Naive thymus-derived CD8-positive, alpha-beta T cell (primary cell): Measurements from ENCODE around the gene ASS1. TPM values are rescaled to one million over a fixed set of nuclear protein-coding genes. Genes with fewer than 3 reads are reported as not detected.
"Not testable (repeated sequence)": the region's sequence is repeated elsewhere in the genome, so short reads cannot be mapped to it uniquely, and the experiment has no call there.

ENCODE experiments used
- ATAC-seq, 2 donors: fragments of 150-1000 bp; cut with Tn5 transposase in 1 of 2; sonication (Bioruptor Pico), chemical (Tn5 transposase) in 1 of 2; 1 replicate in 1 of 2; 2 replicates in 1 of 2; pipeline ENCODE4 v1.10.0; 2021; ENCODE audit warnings: mild to moderate bottlenecking in 2 of 2, moderate library complexity in 2 of 2
- POLR2A ChIA-PET: fragments of 350-600 bp; sonication (Branson Sonifier 250); formaldehyde crosslinking; loops from one replicate; lab custom pipeline; 2021; ENCODE audit warnings: antibody characterized with exemption; lab: Charles Lee
- DNase-seq, 10 donors: peaks; one replicate each; pipeline versions ENCODE4 v3.0.0 to v3.0.0-alpha.2; 2020 to 2022
- H3K27ac Mint-ChIP-seq, 10 donors: one replicate each; pipeline ENCODE4 v1.8.0; 2020 to 2022; ENCODE audit warnings: mild to moderate bottlenecking in 10 of 10, mixed read lengths in 10 of 10, moderate library complexity in 4 of 10, inconsistent platforms in 1 of 10
- H3K27me3 Mint-ChIP-seq, 5 donors: one replicate each; pipeline ENCODE4 v1.8.0; 2021 to 2022; ENCODE audit warnings: mixed read lengths in 5 of 5
- H3K36me3 Mint-ChIP-seq, 3 donors: one replicate each; pipeline ENCODE4 v1.8.0; 2020 to 2022; ENCODE audit warnings: mixed read lengths in 3 of 3, mild to moderate bottlenecking in 2 of 3, inconsistent platforms in 1 of 3
- H3K4me1 Mint-ChIP-seq, 4 donors: one replicate each; pipeline ENCODE4 v1.8.0; 2021 to 2022; ENCODE audit warnings: mixed read lengths in 4 of 4
- H3K4me3 Mint-ChIP-seq, 10 donors: one replicate each; pipeline ENCODE4 v1.8.0; 2020 to 2022; ENCODE audit warnings: mild to moderate bottlenecking in 10 of 10, mixed read lengths in 10 of 10, moderate library complexity in 6 of 10, inconsistent platforms in 1 of 10
- H3K9me3 Mint-ChIP-seq, 9 donors: one replicate each; pipeline ENCODE4 v1.8.0; 2020 to 2022; ENCODE audit warnings: mixed read lengths in 9 of 9, mild to moderate bottlenecking in 3 of 9, inconsistent platforms in 1 of 9, moderate library complexity in 1 of 9
- polyA plus RNA-seq, 3 donors: library from polyadenylated mRNA; unstranded; fragments of 300-500 nt; fragmentation: Illumina TruSeq; gene quantifications; one replicate each; pipeline ENCODE4 v1.2.3, GENCODE V29; 2021
- total RNA-seq, 8 experiments: library from RNA in 2 of 8; stranded (reverse) in 2 of 8; gene quantifications; one replicate each; pipeline ENCODE4 v1.2.3 and lab custom pipeline; 2021 to 2026

Gene ASS1
- not detected for total RNA-seq
- polyA plus RNA-seq, result not detected
- 0 to 3.0 (median 0.13) reads per million in 6 experiments for total RNA-seq (lab: John Stamatoyannopoulos, UW)

DNA sequence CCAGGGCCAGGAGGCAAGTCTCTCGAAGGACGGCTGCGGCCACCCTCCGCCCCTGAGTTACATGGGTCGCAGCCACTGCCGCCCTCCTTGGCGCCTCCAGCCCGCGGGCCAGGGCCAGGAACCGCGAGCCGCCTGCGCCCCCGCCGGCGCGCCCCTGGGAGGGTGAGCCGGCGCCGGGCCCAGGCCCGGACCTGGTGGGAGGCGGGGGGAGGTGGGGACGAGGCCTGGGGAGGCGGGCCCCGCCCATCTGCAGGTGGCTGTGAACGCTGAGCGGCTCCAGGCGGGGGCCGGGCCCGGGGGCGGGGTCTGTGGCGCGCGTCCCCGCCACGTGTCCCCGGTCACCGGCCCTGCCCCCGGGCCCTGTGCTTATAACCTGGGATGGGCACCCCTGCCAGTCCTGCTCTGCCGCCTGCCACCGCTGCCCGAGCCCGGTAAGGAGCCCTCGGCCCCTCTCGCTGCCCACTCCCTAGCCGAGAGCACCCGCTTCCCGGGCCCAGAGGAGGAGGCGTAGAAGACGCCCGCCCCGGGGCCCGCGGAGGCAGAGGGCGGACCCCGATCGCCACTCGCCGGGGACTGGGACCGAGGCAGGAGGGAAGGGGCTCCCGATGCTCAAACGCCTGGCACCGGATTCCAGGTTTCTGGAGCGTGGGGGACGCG is at the start of gene ASS1:
ASS1 (plus strand) TSS at position 397 of the 657 bp plus-strand sequence. CDS start 7,268 bp downstream, outside the sequence.
- Mint-ChIP-seq H3K9me3 (peaks cover 0 to 25% (median 12%) of the 10 kb centered on the region in 9 donors), H3K27me3 (peaks cover 8 to 59% (median 33%) of the 10 kb centered on the region in 5 donors), H3K4me1 (peaks cover 0 to 2% (median 2%) of the 10 kb centered on the region in 4 donors), H3K27ac (no peak within 1 kb of the TSS), H3K36me3 (peaks cover 0 to 15% (median 11%) of the 10 kb centered on the region in 3 donors), H3K4me3 (peak within 1 kb of the TSS in 9 of 10 donors; percentile 32 to 75 (median 60))
- ATAC-seq (peak; percentile 85 to 94), DNase-seq (peak in 6 of 10 donors; percentile 8 to 45 (median 23))
- POLR2A ChIA-PET, result no interaction called here

DNA sequence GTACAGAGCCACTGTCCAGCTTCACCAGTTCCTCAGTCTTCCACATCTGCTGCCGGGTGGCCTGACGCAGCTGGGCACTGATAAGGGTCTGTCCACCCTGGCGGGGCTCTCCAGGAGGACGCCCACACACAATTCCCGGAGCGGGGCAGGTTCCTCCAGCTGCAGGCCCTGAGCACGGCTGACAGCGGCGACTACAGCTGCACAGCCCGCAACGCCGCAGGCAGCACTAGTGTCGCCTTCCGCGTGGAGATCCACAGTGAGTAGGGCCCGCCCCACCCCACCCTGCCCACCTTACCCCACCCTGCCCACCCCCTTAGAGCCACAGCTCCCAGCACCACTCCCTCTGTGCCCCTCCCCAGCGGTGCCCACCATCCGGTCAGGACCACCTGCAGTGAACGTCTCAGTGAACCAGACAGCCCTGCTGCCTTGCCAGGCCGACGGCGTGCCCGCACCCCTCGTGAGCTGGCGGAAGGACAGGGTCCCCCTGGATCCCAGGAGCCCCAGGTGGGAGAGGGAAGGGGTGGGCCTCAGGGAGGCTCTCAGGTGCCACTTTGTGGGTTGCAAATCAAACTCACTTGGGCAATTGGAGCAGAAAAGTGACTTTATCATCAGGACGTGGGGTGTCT is 48.8 kb upstream of the ASS1 start:
- H3K36me3 Mint-ChIP-seq, result no peaks in the 10 kb centered on the region
- H3K4me3 Mint-ChIP-seq, result no peak overlapping the region
- H3K27me3 Mint-ChIP-seq, result peaks cover 0 to 10% (median 4%) of the 10 kb centered on the region in 5 donors
- no peak for DNase-seq
- ATAC-seq, result no peak
- POLR2A ChIA-PET, result no interaction called here
- H3K9me3 Mint-ChIP-seq, result no peaks in the 10 kb centered on the region
- peaks cover 0 to 3% (median 0%) of the 10 kb centered on the region in 4 donors for H3K4me1 Mint-ChIP-seq
- H3K27ac Mint-ChIP-seq, result no peak overlapping the region

DNA sequence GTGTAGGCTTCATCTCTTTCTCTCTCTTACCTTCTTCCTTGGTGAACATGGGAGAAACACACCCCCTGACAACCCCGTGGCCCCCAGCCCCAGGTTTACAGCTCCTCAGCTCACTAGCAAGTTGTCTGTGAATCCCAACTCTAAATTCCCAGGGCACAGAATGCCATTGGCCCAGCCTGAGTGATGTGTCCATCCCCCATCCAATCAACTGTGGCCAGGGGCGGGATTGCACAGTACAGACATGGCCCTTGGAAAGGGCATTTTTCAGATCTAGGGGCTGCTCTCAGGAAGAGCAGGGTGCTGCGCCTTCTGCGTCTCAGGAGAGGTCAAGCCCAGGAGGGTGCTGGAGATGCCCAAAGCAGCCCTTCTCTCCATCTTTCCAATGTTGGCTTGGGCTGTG is 48.2 kb upstream of the ASS1 start:
- Mint-ChIP-seq H3K36me3 (no peaks in the 10 kb centered on the region), H3K4me1 (peaks cover 0 to 3% (median 0%) of the 10 kb centered on the region in 4 donors), H3K4me3 (no peak overlapping the region), H3K27me3 (peaks cover 0 to 10% (median 4%) of the 10 kb centered on the region in 5 donors), H3K9me3 (no peaks in the 10 kb centered on the region), H3K27ac (no peak overlapping the region)
- no peak for ATAC-seq
- DNase-seq, result no peak
- POLR2A ChIA-PET, result no interaction called here

DNA sequence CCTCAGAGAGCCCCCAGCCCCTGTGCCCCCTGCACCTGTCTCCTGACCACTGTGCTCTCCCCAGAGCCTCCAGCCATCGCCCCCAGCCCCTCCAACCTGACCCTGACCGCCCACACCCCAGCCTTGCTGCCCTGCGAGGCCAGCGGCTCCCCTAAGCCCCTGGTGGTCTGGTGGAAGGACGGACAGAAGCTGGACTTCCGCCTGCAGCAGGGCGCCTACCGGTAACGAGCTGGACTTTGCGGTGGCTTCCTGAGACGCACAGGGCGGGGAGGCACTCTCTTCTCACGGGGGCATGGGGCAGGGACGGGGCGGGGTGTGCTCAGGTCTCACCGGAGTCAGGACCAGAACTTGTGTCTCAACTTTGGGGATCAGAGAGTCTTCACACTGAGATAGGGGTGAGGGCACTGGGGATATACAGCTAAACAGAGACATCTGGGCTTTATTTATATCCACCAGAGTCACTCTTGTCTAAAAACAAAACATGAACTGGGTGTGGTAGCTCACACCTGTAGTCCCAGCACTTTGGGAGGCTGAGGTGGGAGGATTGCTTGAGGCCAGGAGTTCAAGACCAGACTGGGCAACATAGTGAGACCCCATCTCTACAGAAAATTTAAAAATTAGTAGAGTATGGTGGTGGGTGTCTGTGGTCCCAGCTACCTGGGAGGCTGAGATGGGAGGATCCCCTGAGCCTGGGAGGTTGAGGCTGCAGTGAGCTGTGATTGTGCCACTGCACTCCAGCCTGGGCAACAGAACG is 46.1 kb upstream of the ASS1 start:
- no peak overlapping the region for H3K27ac Mint-ChIP-seq
- no peaks in the 10 kb centered on the region for H3K9me3 Mint-ChIP-seq
- ATAC-seq, result no peak
- DNase-seq, result no peak
- H3K4me3 Mint-ChIP-seq, result no peak overlapping the region
- peaks cover 0 to 2% (median 0%) of the 10 kb centered on the region in 4 donors for H3K4me1 Mint-ChIP-seq
- H3K27me3 Mint-ChIP-seq, result peaks cover 0 to 5% (median 1%) of the 10 kb centered on the region in 5 donors
- no peaks in the 10 kb centered on the region for H3K36me3 Mint-ChIP-seq
- POLR2A ChIA-PET, result no interaction called here

DNA sequence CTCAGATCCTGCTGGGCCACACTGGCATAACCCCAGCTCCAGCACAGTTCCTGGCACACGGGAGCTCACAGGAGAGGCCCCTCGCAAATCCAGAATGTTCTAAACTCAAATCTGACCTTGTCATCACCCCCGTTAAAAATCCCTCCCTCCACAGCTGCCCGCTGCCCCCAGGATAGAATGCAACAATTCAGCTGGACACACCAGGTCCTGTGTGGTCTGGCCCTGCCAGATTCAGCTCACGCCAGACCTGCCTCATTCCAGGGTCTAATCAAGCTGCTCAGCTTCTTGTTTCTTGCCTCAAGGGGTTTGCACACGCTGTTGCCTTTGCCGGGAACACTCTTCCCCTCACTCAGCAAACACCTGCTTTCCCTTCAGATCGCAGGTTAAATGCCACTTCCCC is 45.0 kb upstream of the ASS1 start:
- H3K4me1 Mint-ChIP-seq, result peaks cover 0 to 2% (median 0%) of the 10 kb centered on the region in 4 donors
- ATAC-seq (no peak), DNase-seq (no peak)
- H3K27ac Mint-ChIP-seq, result peak overlapping the region in 1 of 10 donors; percentile 32
- H3K27me3 Mint-ChIP-seq, result peaks cover 0 to 5% (median 3%) of the 10 kb centered on the region in 5 donors
- no peaks in the 10 kb centered on the region for H3K9me3 Mint-ChIP-seq
- POLR2A ChIA-PET, result no interaction called here
- H3K4me3 Mint-ChIP-seq, result no peak overlapping the region
- no peaks in the 10 kb centered on the region for H3K36me3 Mint-ChIP-seq

DNA sequence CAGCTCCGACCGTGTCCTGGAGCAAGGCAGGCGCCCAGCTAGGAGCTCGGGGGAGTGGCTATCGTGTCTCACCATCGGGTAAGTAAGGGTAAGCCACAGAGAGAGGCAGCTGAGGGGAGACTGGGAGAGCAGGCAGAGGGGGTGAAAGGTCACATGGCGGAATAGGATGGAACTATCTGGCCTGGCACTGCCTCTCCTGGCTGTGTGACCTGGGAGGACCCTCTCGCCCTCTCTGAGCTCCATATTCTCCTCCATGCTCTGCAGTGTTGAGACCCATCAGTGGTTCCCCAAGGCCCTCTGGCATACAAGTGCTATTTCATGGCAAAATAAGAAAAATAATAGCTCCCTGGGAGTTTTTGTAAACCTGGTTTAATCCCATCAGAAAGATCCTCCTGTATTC is 43.9 kb upstream of the ASS1 start:
- Mint-ChIP-seq H3K36me3 (no peaks in the 10 kb centered on the region), H3K4me3 (no peak overlapping the region), H3K9me3 (no peaks in the 10 kb centered on the region), H3K4me1 (peaks cover 0 to 2% (median 0%) of the 10 kb centered on the region in 4 donors), H3K27ac (no peak overlapping the region), H3K27me3 (peaks cover 0 to 5% (median 3%) of the 10 kb centered on the region in 5 donors)
- DNase-seq (no peak), ATAC-seq (no peak)
- POLR2A ChIA-PET, result interaction anchor here (0.6 kb wide), 1 partner anchor 11 kb away, joined by 4 read pairs; no protein-coding TSS in a partner anchor

DNA sequence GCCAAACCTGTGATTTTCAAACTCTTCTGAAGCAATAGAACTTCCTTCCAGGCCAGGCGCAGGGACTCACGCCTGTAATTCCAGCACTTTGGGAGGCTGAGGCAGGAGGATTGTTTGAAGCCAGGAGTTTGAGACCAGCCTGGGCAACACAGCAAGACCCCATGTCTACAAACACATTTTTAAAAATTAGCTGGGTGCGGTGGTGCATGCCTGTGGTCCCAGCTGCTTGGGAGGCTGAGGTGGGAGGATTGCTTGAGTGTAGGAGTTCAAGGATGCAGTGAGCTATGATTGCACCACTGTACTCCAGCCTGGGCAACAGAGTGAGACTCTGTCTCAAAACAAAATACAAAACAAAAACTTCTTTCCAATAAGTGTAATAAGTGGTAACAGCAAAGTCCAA is 43.0 kb upstream of the ASS1 start:
- DNase-seq, H3K4me3 Mint-ChIP-seq, H3K9me3 Mint-ChIP-seq, H3K36me3 Mint-ChIP-seq, H3K4me1 Mint-ChIP-seq, POLR2A ChIA-PET, H3K27ac Mint-ChIP-seq, H3K27me3 Mint-ChIP-seq, ATAC-seq: not testable (repeated sequence)

DNA sequence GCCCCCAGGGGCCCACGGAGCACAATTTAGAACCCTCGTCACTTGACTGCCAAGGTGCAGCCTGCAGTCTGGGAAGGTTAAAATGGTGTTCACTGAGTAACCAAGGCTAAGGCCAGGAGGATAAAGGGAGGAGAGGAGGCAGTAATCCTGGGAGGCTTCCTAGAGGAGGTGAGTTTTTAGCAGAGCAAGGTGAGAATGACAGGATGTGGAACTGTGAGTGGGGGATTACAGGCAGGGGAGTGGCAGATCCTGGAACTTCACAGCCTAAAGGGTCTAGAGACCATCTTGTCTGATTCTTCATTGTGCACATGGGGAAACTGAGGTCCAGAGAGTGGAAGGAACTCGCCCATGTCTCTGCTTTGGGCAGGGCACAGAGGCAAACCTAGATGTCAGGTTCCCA is 42.5 kb upstream of the ASS1 start:
- Mint-ChIP-seq H3K27ac (no peak overlapping the region), H3K4me3 (no peak overlapping the region), H3K4me1 (peaks cover 0 to 2% (median 0%) of the 10 kb centered on the region in 4 donors), H3K27me3 (peaks cover 0 to 5% (median 1%) of the 10 kb centered on the region in 5 donors), H3K9me3 (no peaks in the 10 kb centered on the region), H3K36me3 (no peaks in the 10 kb centered on the region)
- DNase-seq (no peak), ATAC-seq (no peak)
- POLR2A ChIA-PET, result no interaction called here

DNA sequence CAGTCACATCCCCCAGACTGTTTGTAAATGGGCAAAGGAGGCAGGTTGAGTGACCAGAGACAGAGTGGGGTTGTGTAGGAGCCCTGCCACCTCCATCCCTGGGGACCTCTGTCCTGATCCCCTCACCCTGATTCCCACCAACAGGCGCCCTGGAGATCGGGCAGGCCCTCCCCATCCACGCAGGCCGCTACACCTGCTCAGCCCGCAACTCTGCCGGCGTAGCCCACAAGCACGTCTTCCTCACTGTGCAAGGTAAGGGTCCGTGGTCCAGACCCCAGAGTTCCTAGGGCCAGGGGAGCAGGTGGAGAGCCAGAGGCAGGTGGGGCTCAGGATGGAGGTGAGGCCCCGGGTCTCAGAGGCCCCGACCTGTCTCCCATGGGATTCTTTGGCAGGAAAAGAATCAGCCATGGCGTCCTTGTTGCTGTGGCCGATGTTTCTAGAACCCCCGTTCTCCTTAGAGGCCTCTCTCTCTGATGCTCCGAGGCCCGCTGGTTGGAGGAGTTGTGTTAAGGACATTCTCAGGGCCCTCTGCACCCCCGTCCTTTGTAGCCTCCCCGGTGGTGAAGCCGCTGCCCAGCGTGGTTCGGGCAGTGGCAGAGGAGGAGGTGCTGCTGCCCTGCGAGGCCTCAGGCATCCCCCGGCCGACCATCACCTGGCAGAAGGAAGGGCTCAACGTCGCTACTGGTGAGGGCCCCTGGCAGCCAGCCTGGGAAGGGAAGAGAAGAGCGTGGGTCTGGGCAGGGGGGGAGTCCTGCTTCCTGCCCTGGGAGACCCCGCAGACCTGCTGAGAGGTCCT is 41.9 kb upstream of the ASS1 start:
- H3K27ac Mint-ChIP-seq, result no peak overlapping the region
- H3K27me3 Mint-ChIP-seq, result peaks cover 0 to 5% (median 1%) of the 10 kb centered on the region in 5 donors
- ATAC-seq (no peak), DNase-seq (no peak)
- H3K9me3 Mint-ChIP-seq, result no peaks in the 10 kb centered on the region
- peaks cover 0 to 2% (median 0%) of the 10 kb centered on the region in 4 donors for H3K4me1 Mint-ChIP-seq
- H3K4me3 Mint-ChIP-seq, result no peak overlapping the region
- no peaks in the 10 kb centered on the region for H3K36me3 Mint-ChIP-seq
- POLR2A ChIA-PET, result no interaction called here

DNA sequence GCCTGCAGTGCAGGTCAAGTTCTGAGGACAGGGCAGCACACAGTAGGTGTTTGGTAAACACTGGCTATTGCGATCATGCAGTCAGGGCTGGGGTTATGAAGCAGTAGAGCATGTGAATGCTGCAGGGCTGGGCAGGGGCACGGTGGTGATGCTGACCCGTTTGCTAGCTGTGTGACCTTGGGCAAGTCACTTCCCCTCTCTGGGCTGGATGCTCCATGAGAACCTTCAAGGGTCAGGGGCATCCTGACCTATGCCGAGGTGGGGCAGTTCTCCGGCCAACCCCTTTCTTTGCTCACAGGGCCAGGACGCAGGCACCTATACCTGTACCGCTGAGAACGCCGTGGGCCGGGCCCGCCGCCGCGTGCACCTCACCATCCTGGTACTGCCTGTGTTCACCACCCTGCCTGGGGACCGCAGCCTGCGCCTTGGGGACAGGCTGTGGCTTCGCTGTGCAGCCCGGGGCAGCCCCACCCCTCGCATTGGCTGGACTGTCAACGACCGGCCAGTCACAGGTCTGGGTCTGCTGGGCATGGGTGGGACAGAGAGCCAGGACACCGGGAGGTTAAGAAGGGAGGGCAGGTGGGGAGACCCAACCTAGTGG is 39.0 kb upstream of the ASS1 start:
- DNase-seq (no peak), ATAC-seq (no peak)
- H3K36me3 Mint-ChIP-seq, result no peaks in the 10 kb centered on the region
- H3K27ac Mint-ChIP-seq, result no peak overlapping the region
- POLR2A ChIA-PET, result no interaction called here
- H3K4me3 Mint-ChIP-seq, result no peak overlapping the region
- H3K9me3 Mint-ChIP-seq, result no peaks in the 10 kb centered on the region
- peaks cover 0 to 5% (median 0%) of the 10 kb centered on the region in 5 donors for H3K27me3 Mint-ChIP-seq
- H3K4me1 Mint-ChIP-seq, result peaks cover 0 to 2% (median 0%) of the 10 kb centered on the region in 4 donors

DNA sequence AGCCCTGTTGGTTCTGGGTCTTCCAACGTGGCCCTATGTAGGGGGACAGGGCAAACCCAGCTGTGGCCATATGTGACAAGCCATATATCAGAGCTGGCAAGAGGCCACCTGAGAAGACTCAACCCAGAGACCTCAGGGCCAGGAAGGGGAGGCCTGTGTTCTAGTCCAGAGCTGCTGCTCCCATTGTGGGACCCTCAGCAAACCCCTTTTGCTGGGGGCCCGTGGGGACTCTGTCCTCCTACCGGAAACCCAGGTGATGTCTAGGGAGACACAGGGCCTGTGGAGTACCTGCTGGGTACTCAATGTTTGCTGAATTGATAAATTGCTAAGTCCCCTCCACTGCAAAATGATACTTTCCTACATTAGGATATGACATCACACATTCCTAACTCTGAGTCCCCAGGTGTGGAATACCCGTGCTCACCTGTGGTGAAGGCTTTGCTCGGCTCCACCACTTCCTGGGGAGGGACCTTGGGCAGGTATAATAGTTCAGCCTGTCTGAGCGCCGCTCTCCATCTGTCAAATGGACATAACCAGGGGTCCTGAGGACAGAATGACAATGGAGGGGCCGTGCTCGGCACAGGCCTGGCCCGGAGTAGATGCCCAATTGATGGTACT is 38.4 kb upstream of the ASS1 start:
- no peak for ATAC-seq
- peaks cover 0 to 5% (median 0%) of the 10 kb centered on the region in 5 donors for H3K27me3 Mint-ChIP-seq
- H3K36me3 Mint-ChIP-seq, result no peaks in the 10 kb centered on the region
- H3K9me3 Mint-ChIP-seq, result no peaks in the 10 kb centered on the region
- no peak overlapping the region for H3K27ac Mint-ChIP-seq
- peaks cover 0 to 2% (median 0%) of the 10 kb centered on the region in 4 donors for H3K4me1 Mint-ChIP-seq
- POLR2A ChIA-PET, result no interaction called here
- no peak overlapping the region for H3K4me3 Mint-ChIP-seq
- no peak for DNase-seq
